DOHH2 (cell line): ENCODE results near the gene EPS8.
"Not testable (repeated sequence)": the region's sequence is repeated elsewhere in the genome, so short reads cannot be mapped to it uniquely, and the experiment has no call there.

Source experiments
- CTCF ChIP-seq: fragments of 200-600 bp; sonication (generic); IDR thresholded peaks from one replicate; pipeline ENCODE4 v1.5.1; 2014; ENCODE audit warnings: antibody characterized with exemption, mild to moderate bottlenecking, low read depth, low read length; ENCODE audit not compliant: poor library complexity, severe bottlenecking
- EZH2phosphoT487 ChIP-seq: fragments of 200-600 bp; sonication (generic); IDR thresholded peaks from 2 replicates; pipeline ENCODE4 v1.6.1; 2017; ENCODE audit warnings: borderline replicate concordance, mild to moderate bottlenecking, antibody characterized with exemption, low read length, moderate library complexity, mixed read lengths

DNA sequence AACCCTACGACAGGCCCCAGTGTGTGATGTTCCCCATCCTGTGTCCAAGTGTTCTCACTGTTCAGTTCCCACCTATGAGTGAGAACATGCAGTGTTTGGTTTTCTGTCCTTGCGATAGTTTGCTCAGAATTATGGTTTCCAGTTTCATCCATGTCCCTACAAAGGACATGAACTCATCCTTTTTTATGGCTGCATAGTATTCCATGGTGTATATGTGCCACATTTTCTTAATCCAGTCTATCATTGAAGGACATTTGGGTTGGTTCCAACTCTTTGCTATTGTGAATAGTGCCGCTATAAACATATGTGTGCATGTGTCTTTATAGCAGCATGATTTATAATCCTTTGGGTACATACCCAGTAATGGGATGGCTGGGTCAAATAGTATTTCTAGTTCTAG, 47.3 kb downstream of the EPS8 start:
- not testable (repeated sequence) for TF ChIP-seq CTCF, EZH2phosphoT487
